Uterine smooth muscle cell (primary cell): ENCODE results near the gene POU4F3. TPM values are rescaled to one million over a fixed set of nuclear protein-coding genes. Genes with fewer than 3 reads are reported as not detected.

Experiments used
- total RNA-seq: library from RNA; depleted of rRNA; stranded (reverse); fragments of >200 nt; gene quantifications from 2 replicates; pipeline ENCODE4 v1.2.3, GENCODE V29; 2014

The POU4F3 gene
- total RNA-seq = under 0.01 TPM in 1 of 2 replicates, not detected in the other

GRCh38 chr5:146338774-146339714, at the start of gene POU4F3:
POU4F3 (plus strand) TSS chr5:146338839; CDS start chr5:146339113, 274 bp downstream.

Other genes with a start within 250 kb of the POU4F3 start
- gene PLAC8L1, start 233.3 kb upstream of the POU4F3 start, total RNA-seq = not detected in 2 replicates
- gene LARS1, start 156.2 kb upstream of the POU4F3 start, total RNA-seq = 154 and 177 TPM in 2 replicates
- gene RBM27, start 135.2 kb upstream of the POU4F3 start, total RNA-seq = 23.2 and 29.2 TPM in 2 replicates
- gene TCERG1, start 108.5 kb downstream of the POU4F3 start, total RNA-seq = 34.2 and 55.1 TPM in 2 replicates
- gene GPR151, start 177.4 kb downstream of the POU4F3 start, total RNA-seq = not detected in 2 replicates